IMR-90 (cell line): ENCODE measurements around the gene WAS. TPM values are rescaled to one million over a fixed set of nuclear protein-coding genes. Genes with fewer than 3 reads are reported as not detected.

Experiments used
- ATAC-seq: fragments of 200-7000 bp; cut with Tn5 transposase; 2 replicates; pipeline ENCODE4 v1.9.1; 2020; ENCODE audit warnings: low read depth, mild to moderate bottlenecking, moderate library complexity
- BruUV-seq: library from RNA; stranded (reverse); fragments of 400-500 nt; replicated peaks from 2 replicates; lab custom pipeline; 2021; lab: Mats Ljungman, UMichigan
- CTCF ChIA-PET: fragments of 300-600 bp; formaldehyde crosslinking; extraction: SDS; loops from one replicate; lab custom pipeline; 2021; ENCODE audit warnings: antibody characterized with exemption; lab: Yijun Ruan, JAX
- POLR2A ChIA-PET: fragments of 300-600 bp; sonication (Branson Sonifier 250); formaldehyde crosslinking; loops from one replicate; lab custom pipeline; 2022; ENCODE audit warnings: antibody characterized with exemption; ENCODE audit not compliant: unreplicated experiment; lab: Charles Lee
- DNase-seq: peaks from one replicate; pipeline ENCODE4 v3.0.0; 2013
- H2AFZ ChIP-seq: replicated peaks from 2 replicates; pipeline ENCODE3; 2013; ENCODE audit warnings: low read length, mild to moderate bottlenecking; ENCODE audit not compliant: poor library complexity
- H2AK5ac ChIP-seq: 2 replicates; pipeline ENCODE4 v1.6.1; 2013; ENCODE audit warnings: low read depth, low read length, inconsistent platforms
- H2AK9ac ChIP-seq: replicated peaks from 2 replicates; pipeline ENCODE3; 2013; ENCODE audit warnings: mild to moderate bottlenecking, low read depth, low read length, moderate library complexity; ENCODE audit not compliant: poor library complexity
- H2BK120ac ChIP-seq: 2 replicates; pipeline ENCODE4 v1.6.1; 2013; ENCODE audit warnings: low read depth, low read length, inconsistent platforms
- H2BK15ac ChIP-seq: 3 replicates; pipeline ENCODE4 v1.6.1; 2013; ENCODE audit warnings: low read depth, low read length, inconsistent platforms
- H2BK20ac ChIP-seq: 2 replicates; pipeline ENCODE4 v1.6.1; 2013; ENCODE audit warnings: low read depth, mild to moderate bottlenecking, inconsistent platforms, low read length, moderate library complexity
- H2BK5ac ChIP-seq: 2 replicates; pipeline ENCODE4 v1.6.1; 2013; ENCODE audit warnings: mild to moderate bottlenecking, low read depth, low read length, inconsistent platforms; ENCODE audit not compliant: poor library complexity, severe bottlenecking
- H3K14ac ChIP-seq: replicated peaks from 2 replicates; pipeline ENCODE4 v1.6.1; 2013; ENCODE audit warnings: low read depth, low read length, inconsistent platforms
- H3K18ac ChIP-seq: 2 replicates; pipeline ENCODE4 v1.6.1; 2013; ENCODE audit warnings: low read depth, low read length, control low read depth
- H3K23ac ChIP-seq: 2 replicates; pipeline ENCODE4 v1.6.1; 2013; ENCODE audit warnings: low read depth, low read length, inconsistent platforms
- H3K27ac ChIP-seq: 2 replicates; pipeline ENCODE4 v1.5.1; 2013; ENCODE audit warnings: mild to moderate bottlenecking, control low read depth, low read length; ENCODE audit not compliant: insufficient read depth
- H3K27me3 ChIP-seq: 2 replicates; pipeline ENCODE4 v1.6.1; 2013; ENCODE audit warnings: low read length; ENCODE audit not compliant: control insufficient read depth, insufficient read depth
- H3K36me3 ChIP-seq: 2 replicates; pipeline ENCODE4 v1.6.1; 2013; ENCODE audit warnings: low read length, mixed read lengths; ENCODE audit not compliant: control insufficient read depth, insufficient read depth
- H3K4ac ChIP-seq: 2 replicates; pipeline ENCODE4 v1.6.1; 2013; ENCODE audit warnings: low read depth, low read length, inconsistent platforms
- H3K4me1 ChIP-seq: 2 replicates; pipeline ENCODE4 v1.6.1; 2013; ENCODE audit warnings: low read length, mixed read lengths; ENCODE audit not compliant: control insufficient read depth, insufficient read depth
- H3K4me2 ChIP-seq: 2 replicates; pipeline ENCODE4 v1.6.1; 2013; ENCODE audit warnings: low read depth, mild to moderate bottlenecking, control low read depth, low read length, moderate library complexity
- H3K4me3 ChIP-seq: 2 replicates; pipeline ENCODE4 v1.5.1; 2013; ENCODE audit warnings: low read depth, mild to moderate bottlenecking, control low read depth, low read length, moderate library complexity; ENCODE audit not compliant: insufficient read depth
- H3K56ac ChIP-seq: 2 replicates; pipeline ENCODE4 v1.6.1; 2013; ENCODE audit warnings: low read length, inconsistent platforms; ENCODE audit not compliant: insufficient read depth; ENCODE audit errors: extremely low read depth
- H3K79me1 ChIP-seq, 2 experiments: 2 replicates each; pipeline ENCODE4 v1.6.1; 2013; ENCODE audit warnings: low read length in 2 of 2, inconsistent platforms in 1 of 2, low read depth in 1 of 2
- H3K9ac ChIP-seq: 2 replicates; pipeline ENCODE4 v1.6.1; 2013; ENCODE audit warnings: low read depth, low read length, control low read depth
- H3K9me1 ChIP-seq: 2 replicates; pipeline ENCODE4 v1.6.1; 2013; ENCODE audit warnings: low read length, inconsistent platforms; ENCODE audit not compliant: insufficient read depth
- H3K9me3 ChIP-seq: 2 replicates; pipeline ENCODE4 v1.6.1; 2013; ENCODE audit warnings: low read length; ENCODE audit not compliant: control insufficient read depth, insufficient read depth
- H4K20me1 ChIP-seq: 2 replicates; pipeline ENCODE4 v1.6.1; 2013; ENCODE audit warnings: low read length, inconsistent platforms; ENCODE audit not compliant: insufficient read depth
- H4K5ac ChIP-seq: 2 replicates; pipeline ENCODE4 v1.6.1; 2013; ENCODE audit warnings: mild to moderate bottlenecking, low read depth, low read length, control low read depth
- H4K8ac ChIP-seq, 2 experiments: 2 replicates each; pipeline ENCODE4 v1.6.1; 2013; ENCODE audit warnings: low read depth in 2 of 2, low read length in 2 of 2, control low read depth in 1 of 2, inconsistent platforms in 1 of 2
- H4K91ac ChIP-seq: 2 replicates; pipeline ENCODE4 v1.6.1; 2013; ENCODE audit warnings: low read depth, low read length, inconsistent platforms; ENCODE audit not compliant: insufficient read depth
- ELK1 ChIP-seq: fragments of 150-350 bp; IDR thresholded peaks from 2 replicates; pipeline ENCODE4 v1.6.1; 2016; ENCODE audit warnings: low read depth, mild to moderate bottlenecking, low read length, moderate library complexity, borderline replicate concordance
- POLR2A ChIP-seq: IDR thresholded peaks from 2 replicates; pipeline ENCODE4 v1.6.1; 2012; ENCODE audit warnings: mild to moderate bottlenecking, low read depth, low read length
- USF2 ChIP-seq: fragments of 150-350 bp; IDR thresholded peaks from 2 replicates; pipeline ENCODE4 v1.6.1; 2017; ENCODE audit warnings: mild to moderate bottlenecking, antibody characterized with exemption, low read length, low read depth
- WGBS, 2 experiments: methylation state at CpG; one replicate each; pipeline versions ENCODE4 v1.1.5 to v1.1.7; 2013; ENCODE audit warnings: missing lambda C conversion rate in 2 of 2; ENCODE audit not compliant: insufficient read length in 1 of 2; ENCODE audit errors: extremely low coverage in 2 of 2; 5-methylcytosine and 5-hydroxymethylcytosine counted together
- dilution Hi-C: fragments of 300-500 bp; cut with HindIII; formaldehyde crosslinking; loops from one replicate; pipeline ENCODE4 v1.14.3; 2018; ENCODE audit warnings: low sequenced_read_pairs; ENCODE audit not compliant: unreplicated experiment
- in situ Hi-C: fragments of 300-500 bp; cut with MboI; formaldehyde crosslinking; loops from 3 replicates; pipeline ENCODE4 v1.14.3; 2019; ENCODE audit warnings: low sequenced_read_pairs, inconsistent platforms, mixed read lengths
- intact Hi-C: fragments of 100-400 bp; cut with micrococcal nuclease; formaldehyde crosslinking; loops from 2 replicates; pipeline ENCODE4 v1.10.0; 2022
- polyA plus RNA-seq, 3 experiments: library from polyadenylated mRNA; depleted of rRNA; stranded (reverse); fragments of >200 nt; gene quantifications; 2 replicates each; pipeline ENCODE4 v1.2.3, GENCODE V29; 2012; ENCODE audit warnings: low replicate concordance in 1 of 3
- total RNA-seq: library from RNA; depleted of rRNA; stranded (reverse); fragments of >200 nt; gene quantifications from 2 replicates; pipeline ENCODE4 v1.2.3, GENCODE V29; 2012

Gene WAS
- total and polyA plus RNA-seq, 2 of the 4 experiments (the other 2 are of a cell fraction) = 0.14 TPM; not detected in 1

GRCh38 chrX:48676893-48677270, 6.7 kb upstream of the WAS start:
- 40% methylated on average over 3 of the region's 9 CpGs; no CpG with 5 or more reads in 1 of the 2 experiments for WGBS, 2 experiments
- ATAC-seq (peak; percentile 5; the same call in 1 of the 2 replicates), DNase-seq (no peak)
- Histone ChIP-seq H4K8ac (peak overlapping the region; percentile 71 to 91; a peak in 3 of 4 replicates), H2AFZ (peak overlapping the region; percentile 92), H2AK9ac (peak overlapping the region; percentile 85), H3K27ac (peak overlapping the region; percentile 36; the same call in 1 of the 2 replicates), H2AK5ac (peak overlapping the region; percentile 68; the same call in 1 of the 2 replicates), H3K4me2 (peak overlapping the region; percentile 80), H2BK20ac (no peak overlapping the region), H4K91ac (peak overlapping the region; percentile 55; the same call in 1 of the 2 replicates), H4K5ac (peak overlapping the region; percentile 75), H3K4me3 (peak overlapping the region; percentile 63), H3K18ac (no peak overlapping the region), H3K9me3 (no peaks in the 10 kb centered on the region), H3K14ac (no peak overlapping the region; the same call in 1 of the 2 replicates), H3K56ac (no peak overlapping the region), H3K4me1 (no peaks in the 10 kb centered on the region), H3K9me1 (no peaks in the 10 kb centered on the region), H3K9ac (peak overlapping the region; percentile 82), H2BK5ac (peak overlapping the region; percentile 41), H3K23ac (no peak overlapping the region), H2BK15ac (no peak overlapping the region), H3K4ac (peak overlapping the region; percentile 61), H3K27me3 (no peaks in the 10 kb centered on the region; the same call in 1 of the 2 replicates), H3K36me3 (no peaks in the 10 kb centered on the region), H4K20me1 (no peaks in the 10 kb centered on the region), H2BK120ac (no peak overlapping the region), H3K79me1 (no peaks in the 10 kb centered on the region; a peak in 1 of 4 replicates)
- dilution Hi-C loops (no loop called here), in situ Hi-C loops (no loop called here), intact Hi-C loops (loop anchor here (2.0 kb wide), 1 partner anchor 20 kb away; the partner anchor contains the start of gene SUV39H1)
- BruUV-seq = no TSS peak
- ChIA-PET CTCF (no interaction called here), POLR2A (no interaction called here)
- TF ChIP-seq POLR2A = no peak
- no peak for TF ChIP-seq ELK1
- TF ChIP-seq USF2 = no peak
